ENCODE results near the gene PTDSS2. TPM values are rescaled to one million over a fixed set of nuclear protein-coding genes. Genes with fewer than 3 reads are reported as not detected.

Gene PTDSS2
- total and polyA plus RNA-seq, 2 of the 13 experiments (the other 11 are each of a cell fraction or from before 2014, with no cell fraction given) = 21.7 to 26.4 TPM

DNA sequence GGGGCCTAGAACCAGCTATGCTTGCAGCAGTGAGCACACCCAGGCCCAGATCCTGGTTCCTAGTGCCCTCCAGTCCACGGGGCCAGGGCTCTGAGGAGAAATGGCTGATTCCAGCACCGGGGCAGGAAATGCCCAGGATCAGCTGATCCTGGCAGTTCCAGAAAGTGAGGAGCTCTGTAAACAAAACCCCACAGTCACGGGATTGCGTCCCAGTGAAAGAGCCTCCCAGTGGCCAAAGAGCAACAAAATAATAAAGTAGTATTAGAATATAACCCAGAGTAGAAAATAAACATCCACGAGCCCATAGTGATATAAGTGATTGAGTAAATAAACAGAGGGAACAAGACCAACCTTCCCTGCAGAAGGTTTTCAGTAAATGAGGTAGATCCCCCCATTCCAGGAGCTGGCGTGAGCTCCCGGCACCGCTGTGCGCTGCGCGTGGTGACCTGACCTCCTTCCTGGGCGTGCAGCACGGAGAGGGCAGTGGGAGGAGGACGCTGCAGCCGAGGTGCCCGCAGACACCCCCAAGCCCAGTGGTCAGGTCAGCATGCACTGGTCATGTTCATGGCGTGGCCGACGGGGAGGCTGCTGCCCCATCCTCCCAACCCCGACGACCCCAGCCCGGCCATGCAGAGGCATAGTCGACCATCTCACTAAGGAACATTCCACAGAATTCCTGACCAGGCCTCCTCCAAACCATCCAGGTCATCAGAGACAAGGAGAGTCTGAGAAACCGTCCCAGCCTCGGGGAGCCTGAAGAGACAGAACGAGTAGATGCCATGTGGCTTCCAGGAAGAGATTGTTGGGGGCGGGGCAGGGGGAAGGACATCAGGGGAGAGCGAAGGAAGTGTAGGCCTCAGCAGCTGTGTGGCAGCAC lies 19.8 kb downstream of the PTDSS2 start (continued):
- no peak for TF ChIP-seq FOXA1 (IDR thresholded peaks at IDR 0.05)
- TF ChIP-seq FOXA1 (CRISPR knock-in tag; IDR thresholded peaks at IDR 0.05) = peak; percentile 74
- TF ChIP-seq TFE3 (CRISPR knock-in tag; IDR thresholded peaks at IDR 0.05) = peak; percentile 99
- TF ChIP-seq ARNT2 (CRISPR knock-in tag; IDR thresholded peaks at IDR 0.05; ENCODE audit: low read depth) = no peak
- no peak for TF ChIP-seq ZNF614 (CRISPR knock-in tag; IDR thresholded peaks at IDR 0.05; ENCODE audit: borderline replicate concordance)
- TF ChIP-seq, protein P1, sequence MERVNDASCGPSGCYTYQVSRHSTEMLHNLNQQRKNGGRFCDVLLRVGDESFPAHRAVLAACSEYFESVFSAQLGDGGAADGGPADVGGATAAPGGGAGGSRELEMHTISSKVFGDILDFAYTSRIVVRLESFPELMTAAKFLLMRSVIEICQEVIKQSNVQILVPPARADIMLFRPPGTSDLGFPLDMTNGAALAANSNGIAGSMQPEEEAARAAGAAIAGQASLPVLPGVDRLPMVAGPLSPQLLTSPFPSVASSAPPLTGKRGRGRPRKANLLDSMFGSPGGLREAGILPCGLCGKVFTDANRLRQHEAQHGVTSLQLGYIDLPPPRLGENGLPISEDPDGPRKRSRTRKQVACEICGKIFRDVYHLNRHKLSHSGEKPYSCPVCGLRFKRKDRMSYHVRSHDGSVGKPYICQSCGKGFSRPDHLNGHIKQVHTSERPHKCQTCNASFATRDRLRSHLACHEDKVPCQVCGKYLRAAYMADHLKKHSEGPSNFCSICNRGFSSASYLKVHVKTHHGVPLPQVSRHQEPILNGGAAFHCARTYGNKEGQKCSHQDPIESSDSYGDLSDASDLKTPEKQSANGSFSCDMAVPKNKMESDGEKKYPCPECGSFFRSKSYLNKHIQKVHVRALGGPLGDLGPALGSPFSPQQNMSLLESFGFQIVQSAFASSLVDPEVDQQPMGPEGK (CRISPR knock-in tag; IDR thresholded peaks at IDR 0.05) = peak; percentile 50; the same call in 1 of the 2 replicates
- TF ChIP-seq, protein P2, sequence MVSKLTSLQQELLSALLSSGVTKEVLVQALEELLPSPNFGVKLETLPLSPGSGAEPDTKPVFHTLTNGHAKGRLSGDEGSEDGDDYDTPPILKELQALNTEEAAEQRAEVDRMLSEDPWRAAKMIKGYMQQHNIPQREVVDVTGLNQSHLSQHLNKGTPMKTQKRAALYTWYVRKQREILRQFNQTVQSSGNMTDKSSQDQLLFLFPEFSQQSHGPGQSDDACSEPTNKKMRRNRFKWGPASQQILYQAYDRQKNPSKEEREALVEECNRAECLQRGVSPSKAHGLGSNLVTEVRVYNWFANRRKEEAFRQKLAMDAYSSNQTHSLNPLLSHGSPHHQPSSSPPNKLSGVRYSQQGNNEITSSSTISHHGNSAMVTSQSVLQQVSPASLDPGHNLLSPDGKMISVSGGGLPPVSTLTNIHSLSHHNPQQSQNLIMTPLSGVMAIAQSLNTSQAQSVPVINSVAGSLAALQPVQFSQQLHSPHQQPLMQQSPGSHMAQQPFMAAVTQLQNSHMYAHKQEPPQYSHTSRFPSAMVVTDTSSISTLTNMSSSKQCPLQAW (CRISPR knock-in tag; IDR thresholded peaks at IDR 0.05) = peak; percentile 35; the same call in 1 of the 2 replicates
- peak; percentile 63 for TF ChIP-seq TAF1 (CRISPR knock-in tag; IDR thresholded peaks at IDR 0.05)
- TF ChIP-seq SAP130 (CRISPR knock-in tag; IDR thresholded peaks at IDR 0.05; ENCODE audit: low read depth) = peak; percentile 94
- TF ChIP-seq ZNF598 (CRISPR knock-in tag; IDR thresholded peaks at IDR 0.05; ENCODE audit: borderline replicate concordance) = peak; percentile 35; the same call in 1 of the 2 replicates
- peak; percentile 54; the same call in 1 of the 2 replicates for TF ChIP-seq ELF1 (CRISPR knock-in tag; IDR thresholded peaks at IDR 0.05)
- no peak for TF ChIP-seq HHEX (CRISPR knock-in tag; IDR thresholded peaks at IDR 0.05)
- 0 out of 2 replicates have a peak, but pooled peaks have one; percentile 42 for TF ChIP-seq KLF15 (CRISPR knock-in tag; IDR thresholded peaks at IDR 0.05; ENCODE audit: borderline replicate concordance)
- 0 out of 2 replicates have a peak, but pooled peaks have one; percentile 15 for TF ChIP-seq ZNF274 (CRISPR knock-in tag; IDR thresholded peaks at IDR 0.05)
- 0 out of 2 replicates have a peak, but pooled peaks have one; percentile 9 for TF ChIP-seq HNF4G (IDR thresholded peaks at IDR 0.05; ENCODE audit: borderline replicate concordance, low read depth, low read length)
- TF ChIP-seq HNF4G (CRISPR knock-in tag; IDR thresholded peaks at IDR 0.05; ENCODE audit: borderline replicate concordance, low read depth) = no peak
- TF ChIP-seq ZBTB7B (CRISPR knock-in tag; IDR thresholded peaks at IDR 0.05) = peak; percentile 46; the same call in 1 of the 2 replicates
- peak; percentile 76 for TF ChIP-seq MED1 (CRISPR knock-in tag; IDR thresholded peaks at IDR 0.05)
- TF ChIP-seq GFI1 (CRISPR knock-in tag; IDR thresholded peaks at IDR 0.05; ENCODE audit: borderline replicate concordance) = no peak
